ENCODE data around the gene IFT172.
"Not testable (repeated sequence)": the region's sequence is repeated elsewhere in the genome, so short reads cannot be mapped to it uniquely, and the experiment has no call there.

Gene IFT172

DNA sequence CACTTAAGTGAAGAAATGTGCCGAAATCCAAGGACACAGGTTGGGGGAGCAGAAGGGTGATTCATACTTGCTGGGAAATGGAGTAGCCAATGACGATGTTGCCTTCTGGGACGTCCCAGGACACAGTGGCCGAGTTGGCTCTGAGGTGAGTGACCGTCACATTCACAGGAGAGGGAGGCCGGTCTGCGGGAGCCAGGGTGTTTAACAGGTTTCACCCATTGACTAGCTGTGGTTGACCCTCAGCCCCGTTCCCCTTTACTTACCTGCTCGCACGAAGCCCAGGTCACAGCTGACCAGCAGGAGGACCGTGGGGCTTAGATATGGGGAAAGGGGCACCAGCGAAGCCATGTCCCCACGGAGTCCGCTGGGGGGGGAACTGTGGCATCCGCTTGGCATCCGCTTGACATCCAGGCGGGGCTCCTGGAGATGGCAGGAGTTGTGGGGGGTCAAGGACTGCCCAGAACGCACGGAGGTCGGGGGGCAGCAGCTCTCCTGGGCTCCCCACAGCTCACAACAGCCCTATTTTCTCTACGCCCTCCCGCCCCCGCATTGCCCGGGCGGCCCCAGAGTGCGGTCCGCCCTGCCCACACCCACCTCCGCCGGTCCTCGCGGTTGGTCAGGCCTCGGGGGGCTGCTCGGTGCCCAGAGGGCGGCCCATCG is 4.9 kb upstream of the IFT172 start:
- peak; percentile 40 for DNase-seq

DNA sequence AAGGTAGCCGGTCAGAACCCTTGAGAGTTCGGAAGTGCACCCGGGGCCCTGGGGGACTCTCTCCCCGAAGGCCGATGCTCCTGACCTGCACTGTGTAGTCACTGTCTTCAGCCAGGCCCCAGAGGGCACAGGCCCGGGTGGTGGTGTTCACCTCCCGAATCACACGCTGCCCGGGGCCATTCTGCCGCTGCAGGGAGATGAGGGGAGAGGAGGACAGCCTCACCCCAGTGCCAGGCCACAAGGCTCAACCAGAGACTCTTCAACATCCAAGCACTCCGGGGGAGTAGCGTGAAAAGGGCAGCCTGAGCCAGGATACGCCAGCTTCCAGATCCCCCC is 4.4 kb upstream of the IFT172 start:
- no peak for DNase-seq

DNA sequence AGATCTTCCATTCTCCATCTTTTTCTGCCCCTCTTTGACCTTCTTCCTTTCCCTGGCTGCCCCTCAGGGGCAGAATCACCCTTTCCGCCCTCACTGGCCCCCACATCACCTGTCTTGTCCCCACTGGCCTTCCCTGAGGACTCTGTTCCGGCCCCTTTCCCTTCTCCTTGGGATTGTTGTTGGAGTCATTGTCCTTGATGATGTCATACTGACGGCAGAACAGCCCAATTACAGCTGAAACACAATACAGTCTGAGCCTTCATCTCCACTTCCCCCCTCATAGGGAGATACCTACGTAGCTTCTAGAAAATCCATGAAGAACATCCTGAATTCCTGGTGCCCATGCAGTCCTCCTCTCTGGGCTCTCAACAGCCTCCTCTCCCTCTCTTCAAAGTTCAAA is 3.0 kb upstream of the IFT172 start:
- DNase-seq = no peak

GRCh38 chr2:27489118-27489497 is 435 bp downstream of the IFT172 start:
- no peak for DNase-seq

DNA sequence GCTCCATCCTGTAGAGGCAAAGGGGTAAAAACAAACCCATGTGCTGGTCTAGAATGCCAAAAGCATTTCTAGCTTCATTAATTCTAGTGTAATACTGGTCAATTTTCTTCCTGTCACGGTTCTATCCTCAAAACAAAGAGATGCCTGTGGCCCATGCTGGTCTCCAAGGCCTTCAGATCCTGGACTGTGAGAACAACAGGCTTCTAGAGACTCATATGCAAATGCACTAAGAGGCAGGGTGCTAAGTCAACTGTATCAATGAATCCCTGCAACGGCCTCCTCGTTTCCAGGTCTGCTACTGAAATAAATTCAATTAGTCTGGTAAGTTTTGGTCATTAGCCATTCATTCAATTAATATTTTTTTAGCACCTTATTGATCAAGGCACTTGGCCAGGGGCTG is 4.0 kb downstream of the IFT172 start:
- DNase-seq = no peak

GRCh38 chr2:27471961-27472360 is 17.6 kb downstream of the IFT172 start:
- DNase-seq = no peak

- DNase-seq = no peak
These were observed 25.1 kb downstream of the IFT172 start for GRCh38 chr2:27464443-27464842.

- DNase-seq = no peak
These were observed 28.4 kb downstream of the IFT172 start for GRCh38 chr2:27461118-27461517.

DNA sequence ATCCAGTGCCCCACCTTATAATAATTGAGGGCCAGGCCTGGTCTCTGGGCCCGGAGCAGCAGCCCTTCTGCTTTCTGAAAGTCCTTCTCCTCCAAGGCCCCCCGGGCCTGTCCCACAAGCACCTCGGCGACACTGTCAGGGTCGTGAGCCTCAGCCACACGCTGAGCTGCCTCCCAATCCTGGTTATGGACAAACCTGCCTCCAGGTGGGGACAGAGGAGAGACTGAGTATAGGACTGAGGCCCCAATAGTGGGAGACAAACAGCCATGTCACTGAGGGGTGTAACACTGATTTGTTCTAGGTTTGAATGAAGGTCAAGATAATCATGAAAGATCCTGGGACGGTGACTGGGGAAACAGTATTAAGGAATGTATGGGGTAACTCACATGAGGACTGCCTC is 35.6 kb downstream of the IFT172 start:
- DNase-seq = no peak

GRCh38 chr2:27451095-27451494 is 38.4 kb downstream of the IFT172 start:
- no peak for DNase-seq

- DNase-seq = no peak
These were observed 41.2 kb downstream of the IFT172 start for GRCh38 chr2:27448381-27448780.

DNA sequence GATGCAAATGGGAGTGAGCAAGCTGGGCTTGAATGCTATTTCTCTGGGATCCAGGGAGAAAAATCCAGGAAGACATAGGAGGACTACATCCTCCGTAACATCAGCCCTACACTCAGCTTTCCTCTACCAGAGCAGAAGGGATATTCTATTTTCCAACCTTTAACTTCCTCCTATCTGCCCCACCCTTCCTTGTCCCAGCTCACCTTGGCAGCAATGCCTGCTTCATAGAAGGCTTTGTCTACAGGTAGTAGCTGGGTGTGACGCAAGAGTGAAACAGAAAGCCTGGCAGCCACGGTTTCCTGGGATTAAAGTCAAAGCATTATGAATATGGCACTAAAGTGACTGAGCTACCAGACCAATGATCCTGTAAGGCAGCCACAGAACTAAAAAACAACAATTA is 43.5 kb downstream of the IFT172 start:
- no peak for DNase-seq

DNA sequence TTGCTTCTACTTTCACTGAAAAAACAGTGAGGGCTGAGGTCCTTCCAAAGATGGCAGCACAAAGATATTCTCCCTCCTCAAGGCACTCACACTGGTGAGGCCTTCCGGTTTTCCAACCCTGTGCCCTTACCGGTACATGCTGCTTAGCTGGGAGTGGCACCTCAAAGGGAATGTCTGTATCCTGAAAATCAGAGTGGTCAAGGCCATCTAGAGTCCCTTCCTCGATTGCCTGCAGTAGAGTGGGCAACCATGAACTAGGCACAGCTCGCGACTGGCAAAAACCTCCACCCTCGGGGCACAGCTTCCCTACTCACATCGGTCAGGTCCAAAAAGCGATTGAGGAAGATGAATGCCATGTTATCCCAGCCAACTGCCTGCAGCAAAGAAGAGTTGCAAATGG is 43.9 kb downstream of the IFT172 start:
- no peak for DNase-seq

DNA sequence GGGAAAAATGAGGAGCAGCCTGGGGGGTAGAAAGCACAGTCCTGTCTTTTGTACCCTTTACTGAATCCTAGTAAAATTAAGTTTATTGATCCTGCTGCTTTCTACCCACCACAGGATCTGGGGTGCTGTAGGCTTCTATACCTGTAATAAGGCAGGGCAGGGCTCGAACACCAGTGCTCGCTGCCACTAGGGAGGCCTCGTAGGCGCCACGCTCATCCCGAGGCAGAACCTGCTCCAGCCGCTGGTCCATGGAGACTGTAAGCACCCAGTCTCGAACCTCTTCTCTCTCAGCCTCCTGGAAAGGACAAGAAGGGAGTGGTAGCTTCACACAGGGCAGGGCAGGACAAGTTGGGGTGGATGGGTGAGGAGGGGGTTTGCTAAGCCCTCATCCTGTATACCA is 44.4 kb downstream of the IFT172 start:
- DNase-seq = no peak

DNA sequence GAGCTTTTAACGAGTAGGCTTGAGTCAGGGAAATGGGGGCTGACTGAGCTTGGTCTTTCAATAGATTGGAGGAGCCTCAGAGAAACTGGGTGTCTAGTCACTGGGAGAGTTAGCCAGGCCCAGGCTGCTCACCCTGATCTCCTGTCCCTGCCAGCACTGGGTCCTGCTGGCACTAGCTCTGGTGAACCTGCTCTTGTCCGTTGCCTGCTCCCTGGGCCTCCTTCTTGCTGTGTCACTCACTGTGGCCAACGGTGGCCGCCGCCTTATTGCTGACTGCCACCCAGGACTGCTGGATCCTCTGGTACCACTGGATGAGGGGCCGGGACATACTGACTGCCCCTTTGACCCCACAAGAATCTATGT is 46.6 kb downstream of the IFT172 start:
- no peak for DNase-seq

DNA sequence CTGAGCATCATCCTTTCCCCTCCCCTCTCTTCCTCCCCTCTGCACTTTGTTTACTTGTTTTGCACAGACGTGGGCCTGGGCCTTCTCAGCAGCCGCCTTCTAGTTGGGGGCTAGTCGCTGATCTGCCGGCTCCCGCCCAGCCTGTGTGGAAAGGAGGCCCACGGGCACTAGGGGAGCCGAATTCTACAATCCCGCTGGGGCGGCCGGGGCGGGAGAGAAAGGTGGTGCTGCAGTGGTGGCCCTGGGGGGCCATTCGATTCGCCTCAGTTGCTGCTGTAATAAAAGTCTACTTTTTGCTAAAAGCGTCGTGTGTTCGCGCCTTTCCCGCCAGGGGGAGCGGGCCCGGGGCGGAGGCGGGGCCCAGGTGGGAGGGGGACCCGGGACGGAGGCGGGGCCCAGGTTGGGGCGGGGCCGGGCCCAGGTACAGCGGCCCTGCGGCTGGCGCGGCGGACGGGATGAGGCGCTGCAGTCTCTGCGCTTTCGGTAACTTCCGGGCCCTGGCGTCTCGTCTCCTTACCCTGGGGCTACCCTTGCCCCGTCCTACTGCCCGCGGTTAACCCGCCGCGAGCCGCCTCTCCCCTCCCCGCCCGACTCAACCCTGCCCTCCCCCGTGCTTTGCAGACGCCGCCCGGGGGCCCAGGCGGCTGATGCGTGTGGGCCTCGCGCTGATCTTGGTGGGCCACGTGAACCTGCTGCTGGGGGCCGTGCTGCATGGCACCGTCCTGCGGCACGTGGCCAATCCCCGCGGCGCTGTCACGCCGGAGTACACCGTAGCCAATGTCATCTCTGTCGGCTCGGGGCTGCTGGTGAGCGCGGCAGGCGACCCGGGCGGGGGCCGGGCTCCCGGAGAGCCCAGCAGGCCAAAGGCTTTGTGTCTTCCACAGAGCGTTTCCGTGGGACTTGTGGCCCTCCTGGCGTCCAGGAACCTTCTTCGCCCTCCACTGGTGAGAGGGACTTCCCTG is 47.3 kb downstream of the IFT172 start, which contains the start of gene KRTCAP3:
TSS of gene KRTCAP3 (plus strand) at position 424 of the 962 bp plus-strand sequence. CDS start at position 456, 32 bp downstream.
- DNase-seq = peak; percentile 59

- peak; percentile 19 for DNase-seq
These were observed 48.2 kb downstream of the IFT172 start for GRCh38 chr2:27441226-27441926.

- no peak for DNase-seq
These were observed 53.9 kb downstream of the IFT172 start for GRCh38 chr2:27435628-27436027.

- DNase-seq = no peak
These were observed 58.1 kb downstream of the IFT172 start for GRCh38 chr2:27431395-27431794.

- peak; percentile 88 for DNase-seq
These were observed 60.5 kb downstream of the IFT172 start for GRCh38 chr2:27428978-27429541.

DNA sequence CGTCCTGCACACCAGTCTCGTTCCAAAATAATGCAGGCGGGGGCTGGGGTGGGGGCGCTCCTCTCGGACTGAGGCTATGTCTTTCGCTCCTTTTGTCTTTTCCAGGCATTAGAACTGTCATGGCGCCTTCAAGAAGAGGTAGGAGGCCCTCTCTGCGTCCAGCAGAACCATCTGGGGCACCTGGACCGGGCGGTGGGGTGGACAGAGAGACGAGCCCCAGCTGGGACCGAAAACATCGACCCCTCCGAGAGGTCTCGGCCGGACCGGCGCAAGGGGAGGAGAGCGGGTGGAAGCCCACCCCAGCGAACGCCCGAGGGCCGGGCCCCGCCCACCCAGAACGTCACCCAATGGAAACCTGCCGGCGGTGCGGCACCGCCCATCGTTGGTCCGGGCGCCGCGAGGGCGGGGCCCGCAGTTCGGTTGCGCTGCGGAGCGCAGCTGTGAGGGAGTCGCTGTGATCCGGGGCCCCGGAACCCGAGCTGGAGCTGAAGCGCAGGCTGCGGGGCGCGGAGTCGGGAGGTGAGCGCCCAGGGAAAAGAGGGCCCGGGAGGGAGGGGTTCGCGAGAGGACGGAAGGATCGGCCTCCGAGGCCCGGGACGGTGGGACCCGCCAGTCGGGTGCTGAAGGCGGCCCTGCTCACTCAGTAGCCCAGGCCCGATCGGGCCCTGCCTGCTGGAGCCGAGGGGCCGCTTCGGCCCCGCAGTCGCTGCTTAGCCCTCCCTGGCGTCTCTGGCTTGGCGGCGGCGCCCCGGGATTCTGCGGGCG is 61.1 kb downstream of the IFT172 start, which contains the start of gene NRBP1:
TSS of gene NRBP1 (plus strand) at position 419 of the 765 bp plus-strand sequence. CDS start 4,643 bp downstream, outside the sequence.
- DNase-seq = peak; percentile 98

DNA sequence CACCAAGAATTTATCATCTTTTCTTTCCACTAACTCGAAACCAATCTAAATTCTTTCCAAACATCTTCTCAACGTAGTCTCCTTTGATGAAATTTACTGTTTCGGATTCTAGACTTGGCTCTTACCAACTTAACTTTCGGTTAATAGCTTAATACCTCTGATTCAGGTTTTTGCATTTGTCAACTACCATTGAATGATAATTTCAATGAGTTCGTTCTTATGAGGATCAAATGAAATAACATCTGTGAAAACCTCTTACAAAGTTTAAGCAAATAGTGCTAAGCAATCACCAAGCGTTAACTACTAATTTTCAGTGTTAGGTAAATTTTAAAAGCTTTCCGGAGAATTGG is 61.7 kb downstream of the IFT172 start:
- DNase-seq = no peak

DNA sequence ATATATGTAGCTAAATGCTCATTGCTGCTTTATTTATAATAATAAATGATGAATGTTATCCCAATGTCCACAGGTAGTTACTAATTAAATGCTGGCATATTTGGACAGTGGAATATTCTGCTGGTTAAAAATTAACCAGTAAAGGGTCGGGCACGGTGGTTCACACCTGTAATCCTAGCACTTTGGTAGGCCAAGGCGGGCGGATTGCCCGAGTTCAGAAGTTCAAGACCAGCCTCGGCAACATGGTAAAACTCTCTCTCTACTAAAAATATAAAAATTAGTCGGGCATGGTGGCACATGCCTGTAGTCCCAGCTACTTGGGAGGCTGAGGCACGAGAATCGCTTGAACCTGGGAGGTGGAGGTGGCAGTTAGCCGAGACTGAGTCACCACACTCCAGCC is 64.5 kb downstream of the IFT172 start:
- not testable (repeated sequence) for DNase-seq

Data from eye (tissue), 1 donor.